Parathyroid adenoma (tissue), 2 donors: ENCODE results near the gene FRMD8.
"Not testable (repeated sequence)": the region's sequence is repeated elsewhere in the genome, so short reads cannot be mapped to it uniquely, and the experiment has no call there.

Source experiments
- H2AFZ ChIP-seq: fragments of 300-600 bp; sonication (generic); one replicate; pipeline ENCODE4 v1.7.0; 2017; ENCODE audit warnings: antibody characterized with exemption, mild to moderate bottlenecking
- H3K27ac ChIP-seq: fragments of 300-600 bp; sonication (generic); one replicate; pipeline ENCODE4 v1.7.0; 2017
- H3K27me3 ChIP-seq: fragments of 300-600 bp; sonication (generic); one replicate; pipeline ENCODE4 v1.7.0; 2017; ENCODE audit warnings: low read length; ENCODE audit not compliant: control insufficient read depth, insufficient read depth
- H3K36me3 ChIP-seq: fragments of 300-600 bp; sonication (generic); one replicate; pipeline ENCODE4 v1.7.0; 2017; ENCODE audit warnings: low read length; ENCODE audit not compliant: control insufficient read depth, insufficient read depth
- H3K4me1 ChIP-seq: fragments of 300-600 bp; sonication (generic); one replicate; pipeline ENCODE4 v1.7.0; 2017; ENCODE audit warnings: control low read depth
- H3K4me2 ChIP-seq: fragments of 300-600 bp; sonication (generic); one replicate; pipeline ENCODE4 v1.7.0; 2017; ENCODE audit warnings: low read length
- H3K4me3 ChIP-seq: fragments of 300-600 bp; sonication (generic); one replicate; pipeline ENCODE4 v1.7.0; 2017; ENCODE audit warnings: low read depth, low read length
- H3K79me2 ChIP-seq: fragments of 300-600 bp; sonication (generic); one replicate; pipeline ENCODE4 v1.7.0; 2017; ENCODE audit warnings: control low read depth
- H3K9ac ChIP-seq: fragments of 300-600 bp; sonication (generic); one replicate; pipeline ENCODE4 v1.7.0; 2017; ENCODE audit warnings: mild to moderate bottlenecking
- H3K9me3 ChIP-seq: fragments of 300-600 bp; sonication (generic); one replicate; pipeline ENCODE4 v1.7.0; 2017; ENCODE audit warnings: low read length; ENCODE audit not compliant: control insufficient read depth
- CTCF ChIP-seq: fragments of 300-600 bp; sonication (generic); IDR thresholded peaks from one replicate; pipeline ENCODE4 v1.7.0; 2017; ENCODE audit warnings: antibody characterized with exemption, mild to moderate bottlenecking
- donor health status: primary hyperparathyroidism.

FRMD8 gene

GRCh38 chr11:65448074-65448417, 61.6 kb downstream of the FRMD8 start:
- Histone ChIP-seq H2AFZ (no peak overlapping the region), H3K4me3 (no peak overlapping the region), H3K36me3 (no peaks in the 10 kb centered on the region), H3K27me3 (no peaks in the 10 kb centered on the region), H3K9ac (no peak overlapping the region), H3K27ac (no peak overlapping the region), H3K4me2 (no peak overlapping the region), H3K9me3 (no peaks in the 10 kb centered on the region), H3K79me2 (no peaks in the 10 kb centered on the region), H3K4me1 (peaks cover 7% of the 10 kb centered on the region)
- no peak for TF ChIP-seq CTCF

- TF ChIP-seq CTCF = no peak
- no peak overlapping the region for H3K4me2 ChIP-seq
- H3K9me3 ChIP-seq = no peaks in the 10 kb centered on the region
- H3K27me3 ChIP-seq = no peaks in the 10 kb centered on the region
- H3K27ac ChIP-seq = no peak overlapping the region
- no peak overlapping the region for H2AFZ ChIP-seq
- H3K79me2 ChIP-seq = no peaks in the 10 kb centered on the region
- H3K4me1 ChIP-seq = peaks cover 2% of the 10 kb centered on the region
- H3K36me3 ChIP-seq = no peaks in the 10 kb centered on the region
- no peak overlapping the region for H3K9ac ChIP-seq
- H3K4me3 ChIP-seq = no peak overlapping the region
These were observed 62.1 kb downstream of the FRMD8 start for GRCh38 chr11:65448418-65449105.

GRCh38 chr11:65451301-65451700, 64.9 kb downstream of the FRMD8 start:
- H3K27me3 ChIP-seq, H3K4me1 ChIP-seq: not testable (repeated sequence)

GRCh38 chr11:65452259-65452658, 65.8 kb downstream of the FRMD8 start:
- H3K27me3 ChIP-seq, H3K36me3 ChIP-seq, H3K79me2 ChIP-seq, H3K9me3 ChIP-seq, H3K9ac ChIP-seq, H3K4me2 ChIP-seq, H3K4me1 ChIP-seq, H3K27ac ChIP-seq, H2AFZ ChIP-seq, H3K4me3 ChIP-seq: not testable (repeated sequence)

More at GRCh38 chr11:65451301-65451700, 64.9 kb downstream of the FRMD8 start:
- H2AFZ ChIP-seq, H3K4me2 ChIP-seq, H3K79me2 ChIP-seq, H3K4me3 ChIP-seq, H3K9me3 ChIP-seq, H3K36me3 ChIP-seq, H3K9ac ChIP-seq, H3K27ac ChIP-seq: not testable (repeated sequence)

GRCh38 chr11:65452806-65453490, 66.5 kb downstream of the FRMD8 start:
- H2AFZ ChIP-seq = no peak overlapping the region
- no peak for TF ChIP-seq CTCF
- no peaks in the 10 kb centered on the region for H3K27me3 ChIP-seq
- no peaks in the 10 kb centered on the region for H3K79me2 ChIP-seq
- H3K36me3 ChIP-seq = no peaks in the 10 kb centered on the region
- H3K9ac ChIP-seq = no peak overlapping the region
- H3K4me3 ChIP-seq = no peak overlapping the region
- H3K4me2 ChIP-seq = no peak overlapping the region
- no peaks in the 10 kb centered on the region for H3K4me1 ChIP-seq
- no peaks in the 10 kb centered on the region for H3K9me3 ChIP-seq
- H3K27ac ChIP-seq = no peak overlapping the region
